Measurements from ENCODE around the gene ATG2A. TPM values are rescaled to one million over a fixed set of nuclear protein-coding genes. Genes with fewer than 3 reads are reported as not detected.

The ATG2A gene
- total RNA-seq, 4 donors from 2014 or later: 19.9 to 28.7 (median 26.1) TPM

DNA sequence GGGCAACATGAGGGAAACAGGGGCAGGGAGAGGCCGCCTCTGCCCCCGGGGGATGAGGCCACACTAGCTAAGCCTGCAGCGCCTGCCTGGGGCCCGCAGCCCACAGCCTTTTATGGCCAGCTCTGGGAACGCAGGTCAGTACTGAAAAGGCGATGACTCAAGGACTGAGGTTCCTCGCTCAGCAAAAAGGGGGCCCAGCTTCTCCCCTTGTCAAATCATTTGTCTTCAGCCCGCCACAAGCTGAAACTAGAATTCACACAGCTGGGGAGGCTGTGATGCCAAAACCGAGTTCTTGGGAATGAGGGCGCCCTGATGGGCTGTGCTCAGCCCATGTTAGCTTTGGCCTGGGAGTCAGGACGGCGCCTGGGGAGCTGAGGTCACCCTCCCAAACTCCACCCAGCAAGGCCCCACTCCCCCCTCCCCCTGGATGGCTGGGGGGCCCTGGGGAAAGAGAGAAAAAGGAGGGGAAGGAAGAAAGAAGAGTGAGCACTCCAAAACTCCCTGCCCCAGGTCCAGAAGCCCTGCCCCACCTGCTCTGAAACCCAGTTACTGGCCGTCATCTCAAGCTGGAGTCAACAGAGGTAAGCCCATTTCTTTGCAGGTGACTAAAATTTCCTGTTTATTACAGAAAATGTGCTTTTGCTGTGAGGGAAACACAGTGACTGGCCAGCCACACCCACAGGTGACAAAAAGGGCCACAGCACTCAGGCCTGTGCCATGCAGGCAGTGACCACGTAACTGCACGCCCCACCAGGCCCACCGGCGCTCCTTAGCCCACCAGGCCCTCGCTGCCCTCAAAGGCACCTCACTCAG is 52.3 kb downstream of the ATG2A start:
- Histone ChIP-seq H3K36me3 (peaks cover 4 to 16% (median 10%) of the 10 kb centered on the region in 4 donors), H3K9me3 (no peaks in the 10 kb centered on the region), H3K27ac (replicated peaks in 1 of 4) (peak overlapping the region; percentile 93 to 98 (median 94)), H3K27me3 (no peaks in the 10 kb centered on the region), H3K4me3 (peak overlapping the region; percentile 3 to 45 (median 32)), H3K4me1 (peaks cover 96 to 100% (median 98%) of the 10 kb centered on the region in 4 donors)
- no peak for TF ChIP-seq POLR2A (IDR thresholded peaks at IDR 0.05; ENCODE audit: low read depth)
- TF ChIP-seq POLR2AphosphoS5 (IDR thresholded peaks at IDR 0.05): peak; percentile 87 to 88
- TF ChIP-seq, protein P1, sequence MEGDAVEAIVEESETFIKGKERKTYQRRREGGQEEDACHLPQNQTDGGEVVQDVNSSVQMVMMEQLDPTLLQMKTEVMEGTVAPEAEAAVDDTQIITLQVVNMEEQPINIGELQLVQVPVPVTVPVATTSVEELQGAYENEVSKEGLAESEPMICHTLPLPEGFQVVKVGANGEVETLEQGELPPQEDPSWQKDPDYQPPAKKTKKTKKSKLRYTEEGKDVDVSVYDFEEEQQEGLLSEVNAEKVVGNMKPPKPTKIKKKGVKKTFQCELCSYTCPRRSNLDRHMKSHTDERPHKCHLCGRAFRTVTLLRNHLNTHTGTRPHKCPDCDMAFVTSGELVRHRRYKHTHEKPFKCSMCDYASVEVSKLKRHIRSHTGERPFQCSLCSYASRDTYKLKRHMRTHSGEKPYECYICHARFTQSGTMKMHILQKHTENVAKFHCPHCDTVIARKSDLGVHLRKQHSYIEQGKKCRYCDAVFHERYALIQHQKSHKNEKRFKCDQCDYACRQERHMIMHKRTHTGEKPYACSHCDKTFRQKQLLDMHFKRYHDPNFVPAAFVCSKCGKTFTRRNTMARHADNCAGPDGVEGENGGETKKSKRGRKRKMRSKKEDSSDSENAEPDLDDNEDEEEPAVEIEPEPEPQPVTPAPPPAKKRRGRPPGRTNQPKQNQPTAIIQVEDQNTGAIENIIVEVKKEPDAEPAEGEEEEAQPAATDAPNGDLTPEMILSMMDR (IDR thresholded peaks at IDR 0.05): peak in 1 of 3 experiments; percentile 6
- TF ChIP-seq EP300 (IDR thresholded peaks at IDR 0.05): peak; percentile 49
- intact Hi-C loops (cut with DNase I): no loop called here
- DNase-seq (ENCODE audit: extremely low spot score): peak; percentile 95
- WGBS: 45% methylated on average over 9 of the region's 18 CpGs

DNA sequence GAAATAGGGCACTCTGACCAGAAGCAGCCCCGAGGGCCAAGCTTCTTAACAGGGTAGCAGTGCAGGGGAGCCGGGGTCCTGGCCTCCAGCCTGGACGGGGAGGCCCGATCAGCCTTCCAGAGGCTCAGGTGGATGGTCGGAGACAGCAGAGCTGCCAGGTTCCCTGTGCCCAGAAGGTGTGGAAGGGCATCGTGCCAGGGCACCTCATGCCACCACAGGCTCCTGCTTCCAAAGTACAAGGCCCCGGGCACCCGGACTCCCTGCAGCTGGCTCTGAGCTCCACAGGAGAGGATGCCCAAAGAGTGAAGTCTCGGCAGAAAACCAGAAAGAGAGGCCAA is 52.9 kb downstream of the ATG2A start:
- no peaks in the 10 kb centered on the region for H3K9me3 ChIP-seq
- TF ChIP-seq, protein P1 (IDR thresholded peaks at IDR 0.05): no peak
- no peak for TF ChIP-seq POLR2AphosphoS5 (IDR thresholded peaks at IDR 0.05)
- TF ChIP-seq POLR2A (IDR thresholded peaks at IDR 0.05; ENCODE audit: low read depth): no peak
- TF ChIP-seq EP300 (IDR thresholded peaks at IDR 0.05): no peak
- intact Hi-C loops (cut with DNase I): no loop called here
- H3K27ac ChIP-seq (replicated peaks in 1 of 4): peak overlapping the region; percentile 93 to 98 (median 94)
- H3K36me3 ChIP-seq: peaks cover 8 to 22% (median 16%) of the 10 kb centered on the region in 4 donors
- H3K27me3 ChIP-seq: no peaks in the 10 kb centered on the region
- DNase-seq (ENCODE audit: extremely low spot score): no peak
- peak overlapping the region; percentile 3 to 45 (median 32) for H3K4me3 ChIP-seq
- peaks cover 96 to 100% (median 98%) of the 10 kb centered on the region in 4 donors for H3K4me1 ChIP-seq
- WGBS: 37% methylated on average over 6 of the region's 9 CpGs

DNA sequence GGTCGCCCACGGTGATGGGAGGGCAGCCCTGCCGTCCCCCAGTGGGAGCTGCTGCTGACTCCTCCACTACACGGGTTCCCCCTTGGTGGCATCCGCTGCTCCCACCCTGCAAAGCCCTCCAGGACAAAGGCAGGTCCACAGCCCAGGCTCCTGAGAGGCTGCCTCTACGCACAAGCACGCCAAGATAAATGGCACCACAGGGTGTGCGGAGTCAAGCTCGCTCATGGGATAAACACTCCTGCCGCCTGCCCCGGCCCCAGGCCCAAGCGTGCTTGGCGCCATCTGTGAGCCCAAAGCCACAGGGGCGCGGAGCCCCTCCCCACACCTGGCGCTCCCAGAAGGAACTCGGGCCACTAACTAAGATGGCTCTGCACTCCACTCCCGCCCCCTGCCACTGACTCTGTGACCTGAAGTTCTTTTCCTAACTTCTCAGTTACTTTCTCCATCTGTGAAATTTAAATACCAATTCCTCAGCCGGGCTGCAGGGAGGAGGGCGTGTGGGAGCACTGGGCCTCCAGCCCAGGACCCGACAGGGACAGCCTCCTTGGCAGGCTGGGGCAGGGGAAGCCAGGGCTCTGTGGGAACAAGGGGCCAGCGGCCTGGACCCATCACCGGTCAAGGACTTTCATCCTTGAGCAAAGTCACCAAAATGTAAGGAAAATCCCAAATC is 53.5 kb downstream of the ATG2A start:
- no peak for DNase-seq (ENCODE audit: extremely low spot score)
- H3K9me3 ChIP-seq: no peaks in the 10 kb centered on the region
- intact Hi-C loops (cut with DNase I): no loop called here
- H3K27me3 ChIP-seq: no peaks in the 10 kb centered on the region
- H3K4me3 ChIP-seq: peak overlapping the region; percentile 10 to 45 (median 32)
- peak overlapping the region; percentile 93 to 98 (median 94) for H3K27ac ChIP-seq (replicated peaks in 1 of 4)
- WGBS: 33% methylated on average over 17 of the region's 23 CpGs
- no peak for TF ChIP-seq EP300 (IDR thresholded peaks at IDR 0.05)
- TF ChIP-seq, protein P1 (IDR thresholded peaks at IDR 0.05): no peak
- no peak for TF ChIP-seq POLR2A (IDR thresholded peaks at IDR 0.05; ENCODE audit: low read depth)
- peak in 1 of 2 donors; percentile 51 for TF ChIP-seq POLR2AphosphoS5 (IDR thresholded peaks at IDR 0.05)
- H3K4me1 ChIP-seq: peaks cover 96 to 100% (median 98%) of the 10 kb centered on the region in 4 donors
- peaks cover 14 to 27% (median 22%) of the 10 kb centered on the region in 4 donors for H3K36me3 ChIP-seq

DNA sequence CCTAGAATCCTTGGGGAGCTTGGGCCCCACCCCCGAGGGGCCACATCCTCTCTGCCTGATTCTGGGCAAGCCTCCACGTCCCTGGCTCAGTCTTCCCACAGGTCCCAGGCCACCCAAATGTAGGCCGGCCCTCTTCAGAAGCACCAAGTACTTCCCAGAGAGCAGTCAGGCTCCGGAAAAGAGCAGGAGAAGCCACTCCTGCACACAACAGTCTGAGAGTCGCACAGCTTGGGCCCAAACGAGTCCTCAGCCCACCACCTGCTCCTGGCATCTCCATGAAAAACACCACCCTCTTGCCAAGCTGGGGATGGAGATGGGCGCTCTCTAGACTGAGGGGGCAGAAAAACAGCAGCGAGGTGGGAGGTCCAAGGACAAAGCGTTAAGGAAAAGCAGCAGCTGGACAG is 54.0 kb downstream of the ATG2A start:
- H3K9me3 ChIP-seq: no peaks in the 10 kb centered on the region
- no peak for TF ChIP-seq POLR2AphosphoS5 (IDR thresholded peaks at IDR 0.05)
- no peak for TF ChIP-seq POLR2A (IDR thresholded peaks at IDR 0.05; ENCODE audit: low read depth)
- TF ChIP-seq, protein P1 (IDR thresholded peaks at IDR 0.05): no peak
- peak overlapping the region; percentile 93 to 98 (median 94) for H3K27ac ChIP-seq (replicated peaks in 1 of 4)
- DNase-seq (ENCODE audit: extremely low spot score): no peak
- peaks cover 17 to 28% (median 25%) of the 10 kb centered on the region in 4 donors for H3K36me3 ChIP-seq
- intact Hi-C loops (cut with DNase I): no loop called here
- 28% methylated on average over 7 of the region's 9 CpGs for WGBS
- peaks cover 96 to 100% (median 98%) of the 10 kb centered on the region in 4 donors for H3K4me1 ChIP-seq
- H3K4me3 ChIP-seq: peak overlapping the region; percentile 10 to 45 (median 32)
- H3K27me3 ChIP-seq: no peaks in the 10 kb centered on the region

All from esophagus muscularis mucosa (tissue), 4 donors.